H9 (cell line): ENCODE results near the gene UTP18. TPM values are rescaled to one million over a fixed set of nuclear protein-coding genes. Genes with fewer than 3 reads are reported as not detected.

Source experiments
- DNase-seq: peaks from one replicate; pipeline ENCODE4 v3.0.0-alpha.2; 2017
- H2AFZ ChIP-seq: one replicate; pipeline ENCODE4 v1.6.1; 2013; ENCODE audit warnings: mild to moderate bottlenecking, low read length, control low read depth, moderate library complexity
- H2AK5ac ChIP-seq: 2 replicates; pipeline ENCODE4 v1.6.1; 2013; ENCODE audit warnings: low read length, control low read depth, mixed read lengths; ENCODE audit not compliant: insufficient read length
- H2BK120ac ChIP-seq: one replicate; pipeline ENCODE4 v1.6.1; 2013; ENCODE audit warnings: low read depth, mild to moderate bottlenecking, low read length, control low read depth, inconsistent platforms; ENCODE audit not compliant: poor library complexity, severe bottlenecking
- H2BK12ac ChIP-seq: 2 replicates; pipeline ENCODE4 v1.6.1; 2013; ENCODE audit warnings: low read length, control low read depth, mixed read lengths, low read depth; ENCODE audit not compliant: insufficient read length
- H2BK15ac ChIP-seq: 2 replicates; pipeline ENCODE4 v1.6.1; 2013; ENCODE audit warnings: low read depth, low read length, control low read depth
- H2BK20ac ChIP-seq: one replicate; pipeline ENCODE4 v1.6.1; 2013; ENCODE audit warnings: low read depth, mild to moderate bottlenecking, low read length, control low read depth, inconsistent platforms; ENCODE audit not compliant: poor library complexity, severe bottlenecking
- H2BK5ac ChIP-seq: 2 replicates; pipeline ENCODE4 v1.6.1; 2013; ENCODE audit warnings: low read length, control low read depth, mixed read lengths; ENCODE audit not compliant: insufficient read length
- H3K14ac ChIP-seq: 2 replicates; pipeline ENCODE4 v1.6.1; 2013; ENCODE audit warnings: low read length, control low read depth; ENCODE audit not compliant: insufficient read depth
- H3K18ac ChIP-seq: 2 replicates; pipeline ENCODE4 v1.6.1; 2013; ENCODE audit warnings: low read depth, mild to moderate bottlenecking, mixed read lengths, low read length, control low read depth; ENCODE audit not compliant: insufficient read length
- H3K23ac ChIP-seq: 2 replicates; pipeline ENCODE4 v1.6.1; 2013; ENCODE audit warnings: low read length, control low read depth, mixed read lengths, low read depth; ENCODE audit not compliant: insufficient read length
- H3K23me2 ChIP-seq: 2 replicates; pipeline ENCODE4 v1.6.1; 2013; ENCODE audit warnings: low read depth, mild to moderate bottlenecking, mixed read lengths, low read length, control low read depth; ENCODE audit not compliant: insufficient read length, poor library complexity, severe bottlenecking
- H3K27ac ChIP-seq: 2 replicates; pipeline ENCODE4 v1.5.1; 2013; ENCODE audit warnings: low read length, control low read depth, mixed read lengths, low read depth; ENCODE audit not compliant: insufficient read length
- H3K27me3 ChIP-seq: 2 replicates; pipeline ENCODE4 v1.6.1; 2013; ENCODE audit warnings: low read length, control low read depth, inconsistent platforms; ENCODE audit not compliant: insufficient read depth
- H3K4ac ChIP-seq: 2 replicates; pipeline ENCODE4 v1.6.1; 2013; ENCODE audit warnings: low read depth, mild to moderate bottlenecking, control low read depth, inconsistent platforms, low read length, moderate library complexity
- H3K4me1 ChIP-seq: 2 replicates; pipeline ENCODE4 v1.6.1; 2013; ENCODE audit warnings: low read length, control low read depth, inconsistent platforms; ENCODE audit not compliant: insufficient read depth
- H3K4me2 ChIP-seq: 2 replicates; pipeline ENCODE4 v1.6.1; 2013; ENCODE audit warnings: low read length, control low read depth, mixed read lengths; ENCODE audit not compliant: insufficient read length, insufficient read depth
- H3K56ac ChIP-seq: 2 replicates; pipeline ENCODE4 v1.6.1; 2013; ENCODE audit warnings: low read depth, mild to moderate bottlenecking, mixed read lengths, low read length, control low read depth; ENCODE audit not compliant: insufficient read length
- H3K79me1 ChIP-seq: 2 replicates; pipeline ENCODE4 v1.6.1; 2013; ENCODE audit warnings: low read depth, mild to moderate bottlenecking, moderate library complexity, low read length, control low read depth, inconsistent platforms; ENCODE audit not compliant: insufficient read depth, poor library complexity, severe bottlenecking
- H3K79me2 ChIP-seq: 2 replicates; pipeline ENCODE4 v1.6.1; 2013; ENCODE audit warnings: low read length, control low read depth, inconsistent platforms; ENCODE audit not compliant: insufficient read depth
- H3K9ac ChIP-seq: 2 replicates; pipeline ENCODE4 v1.6.1; 2013; ENCODE audit warnings: low read length, control low read depth, mixed read lengths; ENCODE audit not compliant: insufficient read length; ENCODE audit errors: extremely low read depth
- H3K9me3 ChIP-seq: one replicate; pipeline ENCODE4 v1.6.1; 2013; ENCODE audit warnings: low read depth, low read length, inconsistent platforms; ENCODE audit not compliant: control insufficient read depth
- H3T11ph ChIP-seq: one replicate; pipeline ENCODE4 v1.6.1; 2013; ENCODE audit warnings: mild to moderate bottlenecking, low read length, control low read depth, inconsistent platforms
- H4K20me1 ChIP-seq: one replicate; pipeline ENCODE4 v1.6.1; 2013; ENCODE audit not compliant: control insufficient read depth, insufficient read length, insufficient read depth
- H4K5ac ChIP-seq: 2 replicates; pipeline ENCODE4 v1.6.1; 2013; ENCODE audit warnings: low read depth, mild to moderate bottlenecking, mixed read lengths, low read length, control low read depth; ENCODE audit not compliant: insufficient read length
- H4K8ac ChIP-seq: replicated peaks from 2 replicates; pipeline ENCODE4 v1.6.1; 2013; ENCODE audit warnings: low read length, control low read depth, mixed read lengths, low read depth; ENCODE audit not compliant: insufficient read length
- H4K91ac ChIP-seq: 2 replicates; pipeline ENCODE4 v1.6.1; 2013; ENCODE audit warnings: low read depth, mild to moderate bottlenecking, moderate library complexity, mixed read lengths, low read length, control low read depth; ENCODE audit not compliant: insufficient read length
- H3K27ac Mint-ChIP-seq, 3 experiments: 2 replicates in 2 of 3; 3 replicates in 1 of 3; pipeline ENCODE4 v1.8.0; 2020 to 2021; ENCODE audit warnings: mixed read lengths in 3 of 3, mild to moderate bottlenecking in 1 of 3, moderate library complexity in 1 of 3
- H3K27me3 Mint-ChIP-seq: 2 replicates; pipeline ENCODE4 v1.8.0; 2021; ENCODE audit warnings: low read depth, mild to moderate bottlenecking, moderate library complexity, mixed read lengths
- H3K36me3 Mint-ChIP-seq, 3 experiments: 2 replicates in 2 of 3; 3 replicates in 1 of 3; pipeline ENCODE4 v1.8.0; 2020 to 2021; ENCODE audit warnings: low read depth in 3 of 3, mixed read lengths in 3 of 3; ENCODE audit not compliant: insufficient read depth in 1 of 3
- H3K4me1 Mint-ChIP-seq, 2 experiments: 2 replicates each; pipeline ENCODE4 v1.8.0; 2020; ENCODE audit warnings: mixed read lengths in 2 of 2
- H3K4me3 Mint-ChIP-seq, 2 experiments: 2 replicates in 1 of 2; 3 replicates in 1 of 2; pipeline ENCODE4 v1.8.0; 2020 to 2021; ENCODE audit warnings: mild to moderate bottlenecking in 2 of 2, mixed read lengths in 2 of 2, moderate library complexity in 1 of 2
- H3K9me3 Mint-ChIP-seq, 2 experiments: 2 replicates in 1 of 2; 3 replicates in 1 of 2; pipeline ENCODE4 v1.8.0; 2020; ENCODE audit warnings: mild to moderate bottlenecking in 2 of 2, mixed read lengths in 2 of 2, moderate library complexity in 1 of 2
- WGBS: extraction: QIAGEN DNeasy Blood & Tissue Kit; methylation state at CpG from one replicate; pipeline ENCODE4 v1.1.7; 2013; ENCODE audit warnings: missing lambda C conversion rate, low lambda C conversion rate, mixed read lengths; ENCODE audit not compliant: insufficient read length; ENCODE audit errors: extremely low coverage; 5-methylcytosine and 5-hydroxymethylcytosine counted together
- total RNA-seq: library from RNA; stranded (reverse); gene quantifications from 2 replicates; pipeline ENCODE4 v1.2.1, GENCODE V29; 2021
- TF ChIP-seq, protein P1 (sequence below): fragments of 200-600 bp; sonication (generic); conservative IDR thresholded peaks from 3 replicates; pipeline ENCODE4 v1.8.0; 2021; ENCODE audit warnings: antibody characterized with exemption, mild to moderate bottlenecking

Gene UTP18
- total RNA-seq, 1 experiment from 2014 or later = 79.5 TPM

DNA sequence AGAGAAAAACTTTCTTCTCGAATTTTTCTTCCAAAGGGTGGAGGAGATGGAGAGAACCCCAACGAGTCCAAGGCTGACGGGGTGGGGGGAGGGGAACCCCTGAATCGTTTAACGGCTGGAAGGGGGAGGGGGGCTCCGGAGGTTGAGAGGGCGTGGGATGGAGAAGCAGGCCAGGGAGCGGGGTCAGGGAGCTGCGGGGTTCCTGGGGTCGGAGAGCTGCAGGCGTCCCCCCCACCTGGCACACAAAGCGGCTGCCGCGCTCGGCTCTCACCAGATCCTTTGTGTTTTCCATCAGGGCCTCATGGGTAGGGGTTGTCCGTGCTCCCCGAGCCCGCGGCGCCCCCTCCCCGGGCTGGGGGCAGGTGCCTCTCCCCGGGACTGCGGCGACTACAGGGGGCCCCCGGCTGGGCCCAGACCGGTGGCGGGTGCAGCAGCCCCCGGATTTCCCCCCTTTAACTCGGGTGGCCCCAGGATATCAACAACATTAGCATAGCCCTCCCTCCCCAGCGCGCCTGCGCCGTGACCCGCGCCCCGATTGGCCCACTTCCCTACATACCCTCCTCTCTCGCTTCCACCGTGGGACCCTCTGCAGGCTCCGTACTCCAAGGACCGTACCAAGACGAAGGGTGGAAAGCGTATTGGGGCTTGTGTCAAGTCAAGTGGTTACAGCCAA lies 646 bp upstream of the UTP18 start, which contains the start of gene MBTD1:
MBTD1 (minus strand) TSS at position 486 of the 673 bp plus-strand sequence. CDS start 34,888 bp downstream, outside the sequence.
- Histone ChIP-seq H2AFZ (no peak within 1 kb of the TSS), H4K91ac (peak within 1 kb of the TSS; percentile 77), H4K5ac (peak within 1 kb of the TSS; percentile 86), H4K20me1 (no peaks in the 10 kb centered on the region), H3K9ac (peak within 1 kb of the TSS; percentile 99), H3K79me2 (peaks cover 41% of the 10 kb centered on the region), H3K27ac (peak within 1 kb of the TSS; percentile 82), H3K4me2 (peak within 1 kb of the TSS; percentile 95), H3K23me2 (peaks cover 13% of the 10 kb centered on the region), H3K4ac (peak within 1 kb of the TSS; percentile 76; the same call in 1 of the 2 replicates), H2BK20ac (no peak within 1 kb of the TSS), H3T11ph (peak within 1 kb of the TSS; percentile 89), H2BK5ac (peak within 1 kb of the TSS; percentile 92), H4K8ac (no peak within 1 kb of the TSS), H3K14ac (peak within 1 kb of the TSS; percentile 98), H2AK5ac (no peak within 1 kb of the TSS), H3K9me3 (no peaks in the 10 kb centered on the region), H3K56ac (no peak within 1 kb of the TSS), H2BK15ac (no peak within 1 kb of the TSS), H3K23ac (no peak within 1 kb of the TSS), H3K27me3 (no peaks in the 10 kb centered on the region), H2BK120ac (peak within 1 kb of the TSS; percentile 94), H3K79me1 (peaks cover 2% of the 10 kb centered on the region), H3K18ac (peak within 1 kb of the TSS; percentile 98), H3K4me1 (peaks cover 4% of the 10 kb centered on the region; the same call in 1 of the 2 replicates), H2BK12ac (peak within 1 kb of the TSS; percentile 94)
- Mint-ChIP-seq H3K9me3 (no peaks in the 10 kb centered on the region), H3K36me3 (peaks cover 21 to 69% (median 57%) of the 10 kb centered on the region in 3 experiments), H3K27me3 (peaks cover 1% of the 10 kb centered on the region; the same call in 1 of the 2 replicates), H3K4me1 (peaks cover 28 to 33% of the 10 kb centered on the region in 2 experiments), H3K27ac (peak within 1 kb of the TSS; percentile 99), H3K4me3 (peak within 1 kb of the TSS; percentile 86 to 94)
- DNase-seq = peak; percentile 99
- WGBS = no CpG with 5 or more reads among the region's 42 CpGs
- TF ChIP-seq, protein P1, sequence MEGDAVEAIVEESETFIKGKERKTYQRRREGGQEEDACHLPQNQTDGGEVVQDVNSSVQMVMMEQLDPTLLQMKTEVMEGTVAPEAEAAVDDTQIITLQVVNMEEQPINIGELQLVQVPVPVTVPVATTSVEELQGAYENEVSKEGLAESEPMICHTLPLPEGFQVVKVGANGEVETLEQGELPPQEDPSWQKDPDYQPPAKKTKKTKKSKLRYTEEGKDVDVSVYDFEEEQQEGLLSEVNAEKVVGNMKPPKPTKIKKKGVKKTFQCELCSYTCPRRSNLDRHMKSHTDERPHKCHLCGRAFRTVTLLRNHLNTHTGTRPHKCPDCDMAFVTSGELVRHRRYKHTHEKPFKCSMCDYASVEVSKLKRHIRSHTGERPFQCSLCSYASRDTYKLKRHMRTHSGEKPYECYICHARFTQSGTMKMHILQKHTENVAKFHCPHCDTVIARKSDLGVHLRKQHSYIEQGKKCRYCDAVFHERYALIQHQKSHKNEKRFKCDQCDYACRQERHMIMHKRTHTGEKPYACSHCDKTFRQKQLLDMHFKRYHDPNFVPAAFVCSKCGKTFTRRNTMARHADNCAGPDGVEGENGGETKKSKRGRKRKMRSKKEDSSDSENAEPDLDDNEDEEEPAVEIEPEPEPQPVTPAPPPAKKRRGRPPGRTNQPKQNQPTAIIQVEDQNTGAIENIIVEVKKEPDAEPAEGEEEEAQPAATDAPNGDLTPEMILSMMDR = no peak
